ENCODE data around the gene PXDN.

The PXDN gene

GRCh38 chr2:1697601-1698000, 46.7 kb downstream of the PXDN start:
- H3K27me3 Mint-ChIP-seq (ENCODE audit: low read depth, poor library complexity), result peaks cover 3% of the 10 kb centered on the region
- H3K4me1 Mint-ChIP-seq, result peaks cover 63% of the 10 kb centered on the region
- H3K27ac Mint-ChIP-seq, result no peak overlapping the region
- peaks cover 18% of the 10 kb centered on the region for H3K36me3 Mint-ChIP-seq (ENCODE audit: low read depth)
- no peaks in the 10 kb centered on the region for H3K9me3 Mint-ChIP-seq
- DNase-seq, result no peak
- TF ChIP-seq CTCF (IDR thresholded peaks at IDR 0.05), result no peak
- H3K4me3 Mint-ChIP-seq, result no peak overlapping the region

- H3K27ac Mint-ChIP-seq, result no peak overlapping the region
- peaks cover 3% of the 10 kb centered on the region for H3K27me3 Mint-ChIP-seq (ENCODE audit: low read depth, poor library complexity)
- peaks cover 15% of the 10 kb centered on the region for H3K36me3 Mint-ChIP-seq (ENCODE audit: low read depth)
- no peak for TF ChIP-seq CTCF (IDR thresholded peaks at IDR 0.05)
- no peak for DNase-seq
- H3K4me3 Mint-ChIP-seq, result no peak overlapping the region
- peaks cover 53% of the 10 kb centered on the region for H3K4me1 Mint-ChIP-seq
- H3K9me3 Mint-ChIP-seq, result no peaks in the 10 kb centered on the region
These were observed 47.8 kb downstream of the PXDN start for GRCh38 chr2:1696472-1696871.

GRCh38 chr2:1694371-1695271, 49.7 kb downstream of the PXDN start:
- no peak for TF ChIP-seq CTCF (IDR thresholded peaks at IDR 0.05)

GRCh38 chr2:1693723-1694122, 50.6 kb downstream of the PXDN start:
- Mint-ChIP-seq H3K4me3 (no peak overlapping the region), H3K27ac (peak overlapping the region; percentile 81), H3K27me3 (ENCODE audit: low read depth, poor library complexity) (no peaks in the 10 kb centered on the region), H3K36me3 (ENCODE audit: low read depth) (peaks cover 31% of the 10 kb centered on the region), H3K4me1 (peaks cover 54% of the 10 kb centered on the region), H3K9me3 (no peaks in the 10 kb centered on the region)
- no peak for TF ChIP-seq CTCF (IDR thresholded peaks at IDR 0.05)
- DNase-seq, result no peak

More at GRCh38 chr2:1694371-1695271, 49.7 kb downstream of the PXDN start:
- peaks cover 53% of the 10 kb centered on the region for H3K4me1 Mint-ChIP-seq
- peak overlapping the region; percentile 95 for H3K27ac Mint-ChIP-seq
- H3K4me3 Mint-ChIP-seq, result no peak overlapping the region
- DNase-seq, result no peak
- no peaks in the 10 kb centered on the region for H3K27me3 Mint-ChIP-seq (ENCODE audit: low read depth, poor library complexity)
- no peaks in the 10 kb centered on the region for H3K9me3 Mint-ChIP-seq
- peaks cover 24% of the 10 kb centered on the region for H3K36me3 Mint-ChIP-seq (ENCODE audit: low read depth)

GRCh38 chr2:1692342-1692741, 52.0 kb downstream of the PXDN start:
- Mint-ChIP-seq H3K27me3 (ENCODE audit: low read depth, poor library complexity) (no peaks in the 10 kb centered on the region), H3K4me1 (peaks cover 55% of the 10 kb centered on the region), H3K4me3 (no peak overlapping the region), H3K36me3 (ENCODE audit: low read depth) (peaks cover 45% of the 10 kb centered on the region), H3K9me3 (no peaks in the 10 kb centered on the region), H3K27ac (peak overlapping the region; percentile 80)
- DNase-seq, result no peak
- no peak for TF ChIP-seq CTCF (IDR thresholded peaks at IDR 0.05)

GRCh38 chr2:1691366-1691765, 52.9 kb downstream of the PXDN start:
- Mint-ChIP-seq H3K9me3 (no peaks in the 10 kb centered on the region), H3K36me3 (ENCODE audit: low read depth) (peaks cover 52% of the 10 kb centered on the region), H3K27ac (no peak overlapping the region), H3K4me1 (peaks cover 63% of the 10 kb centered on the region), H3K27me3 (ENCODE audit: low read depth, poor library complexity) (no peaks in the 10 kb centered on the region), H3K4me3 (no peak overlapping the region)
- TF ChIP-seq CTCF (IDR thresholded peaks at IDR 0.05), result no peak
- DNase-seq, result no peak
